Adrenal gland (tissue), 5 donors: ENCODE measurements around the gene ACVR1B.

Experiments
- POLR2A ChIP-seq, 2 donors: fragments of 450-650 bp; IDR thresholded peaks; one replicate each; pipeline ENCODE4 v1.6.1; 2017; ENCODE audit warnings: antibody characterized with exemption in 2 of 2, mild to moderate bottlenecking in 2 of 2, moderate library complexity in 1 of 2
- TF ChIP-seq, protein P1 (sequence below), 6 experiments: fragments of 450-650 bp in 4 of 6; fragments of 200-600 bp in 2 of 6; sonication (generic) in 1 of 6; IDR thresholded peaks; 1 replicate in 5 of 6; 2 replicates in 1 of 6; pipeline versions ENCODE4 v1.5.1 to v1.8.0; 2016 to 2021; ENCODE audit warnings: antibody characterized with exemption in 6 of 6, mild to moderate bottlenecking in 2 of 6, moderate library complexity in 1 of 6
- donor health status: DM: no; HTN: no; CAD: no.

DNA sequence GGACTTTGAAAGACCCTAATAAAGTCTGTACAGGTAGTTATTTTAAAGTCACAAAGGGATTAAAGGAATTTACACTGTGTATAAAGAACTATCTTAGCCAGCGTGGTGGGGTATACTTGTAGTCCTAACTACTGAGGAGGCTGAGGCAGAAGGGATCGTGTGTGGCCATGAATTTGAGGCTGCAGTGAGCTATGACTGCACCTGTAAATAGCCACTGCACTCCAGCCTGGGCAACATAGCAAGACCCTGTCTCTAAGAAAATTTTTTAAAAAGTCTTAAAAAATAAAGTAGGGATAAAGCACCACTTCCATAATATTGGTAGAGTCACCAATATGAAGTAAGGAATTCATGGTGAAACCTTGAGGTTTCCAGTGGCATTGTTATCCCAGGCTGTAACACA, 18.1 kb downstream of the ACVR1B start:
- TF ChIP-seq, protein P1, sequence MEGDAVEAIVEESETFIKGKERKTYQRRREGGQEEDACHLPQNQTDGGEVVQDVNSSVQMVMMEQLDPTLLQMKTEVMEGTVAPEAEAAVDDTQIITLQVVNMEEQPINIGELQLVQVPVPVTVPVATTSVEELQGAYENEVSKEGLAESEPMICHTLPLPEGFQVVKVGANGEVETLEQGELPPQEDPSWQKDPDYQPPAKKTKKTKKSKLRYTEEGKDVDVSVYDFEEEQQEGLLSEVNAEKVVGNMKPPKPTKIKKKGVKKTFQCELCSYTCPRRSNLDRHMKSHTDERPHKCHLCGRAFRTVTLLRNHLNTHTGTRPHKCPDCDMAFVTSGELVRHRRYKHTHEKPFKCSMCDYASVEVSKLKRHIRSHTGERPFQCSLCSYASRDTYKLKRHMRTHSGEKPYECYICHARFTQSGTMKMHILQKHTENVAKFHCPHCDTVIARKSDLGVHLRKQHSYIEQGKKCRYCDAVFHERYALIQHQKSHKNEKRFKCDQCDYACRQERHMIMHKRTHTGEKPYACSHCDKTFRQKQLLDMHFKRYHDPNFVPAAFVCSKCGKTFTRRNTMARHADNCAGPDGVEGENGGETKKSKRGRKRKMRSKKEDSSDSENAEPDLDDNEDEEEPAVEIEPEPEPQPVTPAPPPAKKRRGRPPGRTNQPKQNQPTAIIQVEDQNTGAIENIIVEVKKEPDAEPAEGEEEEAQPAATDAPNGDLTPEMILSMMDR (IDR thresholded peaks at IDR 0.05) = no peak
- no peak for TF ChIP-seq POLR2A (IDR thresholded peaks at IDR 0.05)
